GM18505 (cell line): Measurements from ENCODE around the gene GNAT2.

Source experiments
- ATAC-seq: cut with Tn5 transposase; IDR thresholded peaks from one replicate; pipeline ENCODE4 v1.9.1; 2021; ENCODE audit not compliant: unreplicated experiment
- POLR2A ChIP-seq: IDR thresholded peaks from 4 replicates; pipeline ENCODE4 v1.6.1; 2011; ENCODE audit warnings: borderline replicate concordance; ENCODE audit not compliant: insufficient read depth, insufficient read length; ENCODE audit errors: extremely low read depth

Gene GNAT2

GRCh38 chr1:109595531-109595930, 23.9 kb downstream of the GNAT2 start:
- no peak for ATAC-seq
- TF ChIP-seq POLR2A, result no peak

- ATAC-seq, result no peak
- TF ChIP-seq POLR2A, result no peak
These were observed 26.5 kb downstream of the GNAT2 start for GRCh38 chr1:109592916-109593315.

- no peak for ATAC-seq
- no peak for TF ChIP-seq POLR2A
These were observed 29.7 kb downstream of the GNAT2 start for GRCh38 chr1:109589679-109590078.

- no peak for TF ChIP-seq POLR2A
- no peak for ATAC-seq
These were observed 30.2 kb downstream of the GNAT2 start for GRCh38 chr1:109589177-109589576.

GRCh38 chr1:109586055-109586454, 33.4 kb downstream of the GNAT2 start:
- no peak for TF ChIP-seq POLR2A
- no peak for ATAC-seq

DNA sequence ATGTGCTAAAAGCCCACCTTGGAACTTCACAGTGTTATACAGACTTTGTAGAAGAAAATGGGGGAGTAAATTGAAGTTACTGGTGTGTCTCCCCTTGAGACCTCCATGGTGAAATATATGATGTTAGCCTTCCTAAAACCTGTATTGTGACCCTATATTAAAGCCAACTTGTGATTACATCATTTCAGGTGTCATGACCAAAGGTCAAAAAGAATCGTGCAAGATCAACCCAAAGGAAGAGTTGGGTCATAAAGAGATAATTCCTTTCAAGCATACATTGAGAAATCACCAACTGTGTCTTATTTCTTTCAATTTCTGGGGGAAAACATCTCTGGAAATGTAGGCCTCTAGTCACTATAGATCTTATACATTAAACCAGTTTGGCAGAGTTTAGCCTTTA, 34.6 kb downstream of the GNAT2 start:
- no peak for TF ChIP-seq POLR2A
- no peak for ATAC-seq

- no peak for TF ChIP-seq POLR2A
- no peak for ATAC-seq
These were observed 37.4 kb downstream of the GNAT2 start for GRCh38 chr1:109582021-109582420.

DNA sequence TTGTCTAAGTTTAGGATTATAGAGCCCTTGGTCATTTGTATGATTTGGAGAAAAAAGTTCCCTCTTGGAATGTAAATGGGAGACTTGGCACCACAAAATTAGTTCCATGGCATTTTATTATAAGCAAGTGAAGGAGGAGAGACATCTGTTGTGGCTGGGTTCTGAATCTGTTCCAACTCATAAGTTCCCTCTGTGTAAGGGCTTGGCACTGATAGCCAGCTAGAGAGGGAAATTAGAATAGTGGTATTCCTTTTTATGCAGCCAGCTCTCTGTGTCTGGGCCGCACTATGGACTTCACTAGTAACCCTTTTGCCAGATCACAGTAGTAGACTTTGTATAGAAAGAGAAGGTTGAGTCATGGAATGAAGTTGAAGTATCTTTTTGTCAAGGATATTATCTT, 39.9 kb downstream of the GNAT2 start:
- no peak for ATAC-seq
- TF ChIP-seq POLR2A, result no peak

DNA sequence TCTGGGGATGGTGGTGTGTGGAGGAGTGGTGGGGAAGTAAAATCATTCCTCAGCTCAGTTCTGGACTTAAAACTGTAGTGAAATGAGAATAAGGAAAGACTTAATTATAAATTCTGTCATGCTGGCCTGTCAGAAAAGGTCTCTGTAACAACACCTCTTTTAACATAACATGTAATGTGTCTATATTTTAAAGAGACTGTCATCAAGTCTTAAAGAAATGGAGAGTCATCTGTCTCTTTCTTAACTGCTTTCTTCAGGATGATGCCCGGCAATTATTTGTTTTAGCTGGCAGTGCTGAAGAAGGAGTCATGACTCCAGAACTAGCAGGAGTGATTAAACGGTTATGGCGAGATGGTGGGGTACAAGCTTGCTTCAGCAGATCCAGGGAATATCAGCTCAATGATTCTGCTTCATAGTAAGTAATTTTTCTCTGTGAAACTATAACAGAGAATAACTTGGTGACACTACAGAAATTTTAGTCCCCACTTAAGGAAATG, 40.4 kb downstream of the GNAT2 start:
- ATAC-seq, result no peak
- TF ChIP-seq POLR2A, result no peak

DNA sequence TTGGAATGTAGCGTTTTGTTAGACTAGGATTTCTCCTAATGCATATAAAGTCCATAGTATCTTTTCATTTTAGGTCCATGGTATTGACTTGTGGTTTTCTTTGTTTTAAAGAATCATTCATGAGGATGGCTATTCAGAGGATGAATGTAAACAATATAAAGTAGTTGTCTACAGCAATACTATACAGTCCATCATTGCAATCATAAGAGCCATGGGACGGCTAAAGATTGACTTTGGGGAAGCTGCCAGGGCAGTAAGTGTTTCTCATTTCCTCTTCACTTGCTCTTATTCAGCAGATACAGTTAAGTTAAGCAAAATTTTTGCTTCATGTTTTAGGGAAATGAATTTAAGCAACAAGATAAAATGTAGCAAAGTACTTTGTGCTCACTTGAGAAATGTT, 45.6 kb downstream of the GNAT2 start:
- TF ChIP-seq POLR2A, result no peak

GRCh38 chr1:109570414-109570813, 49.0 kb downstream of the GNAT2 start:
- no peak for ATAC-seq
- TF ChIP-seq POLR2A, result no peak

More for the DNA sequence above, 45.6 kb downstream of the GNAT2 start:
- ATAC-seq, result no peak

DNA sequence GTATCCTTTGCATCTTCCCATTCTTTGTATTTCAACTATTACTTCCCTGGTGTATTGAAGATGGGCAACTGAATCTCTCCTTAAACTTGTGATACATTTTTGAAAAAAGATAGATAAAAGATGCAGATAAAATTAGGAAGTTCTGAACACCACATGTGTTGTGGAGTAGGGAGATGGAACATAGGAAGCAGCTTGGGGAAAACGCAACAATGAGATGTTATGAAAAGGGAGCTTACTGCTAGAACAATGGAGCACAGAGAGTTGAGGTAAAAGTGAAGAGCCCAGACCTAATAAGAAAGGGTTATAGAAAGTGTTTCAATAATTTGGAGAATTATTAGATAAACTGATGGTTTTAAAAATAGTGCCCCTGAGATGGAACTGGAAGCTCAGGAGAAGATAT, 50.1 kb downstream of the GNAT2 start:
- no peak for ATAC-seq
- no peak for TF ChIP-seq POLR2A

DNA sequence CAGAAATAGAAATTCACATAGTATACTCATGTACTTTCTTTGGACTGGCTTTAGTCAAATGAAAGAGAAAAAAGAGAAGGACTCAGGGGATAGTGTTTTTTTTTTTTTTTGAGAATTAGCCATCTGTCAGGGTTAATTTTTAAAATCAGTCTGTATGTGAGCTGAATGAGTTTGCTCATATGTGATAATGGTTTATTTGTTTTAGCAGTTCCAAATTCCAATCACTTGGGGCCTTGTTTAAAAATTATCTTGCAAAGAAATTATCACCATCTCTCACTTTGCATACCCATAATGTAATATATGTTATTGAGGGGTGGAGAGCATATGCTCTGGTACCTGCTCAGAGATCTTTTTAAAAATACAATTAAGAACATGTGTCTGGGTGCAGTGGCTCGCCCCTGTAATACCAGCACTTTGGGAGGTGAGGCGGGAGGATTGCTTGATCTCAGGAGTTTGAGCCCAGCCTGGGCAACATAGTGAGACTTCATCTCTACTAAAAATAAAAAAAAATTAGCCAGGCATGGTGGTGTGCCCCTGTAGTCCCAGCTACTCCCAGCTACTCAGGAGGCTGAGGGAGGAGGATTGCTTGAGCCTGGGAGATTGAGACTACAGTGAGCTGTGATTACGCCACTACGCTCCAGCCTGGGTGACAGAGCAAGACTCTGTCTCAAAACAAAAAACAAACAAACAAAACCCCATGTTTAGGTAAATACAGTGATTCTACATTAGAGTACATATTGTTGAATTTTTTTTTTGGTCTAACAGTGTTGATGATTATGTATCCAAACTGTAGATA, 51.3 kb downstream of the GNAT2 start:
- ATAC-seq, result no peak
- no peak for TF ChIP-seq POLR2A

- no peak for ATAC-seq
- no peak for TF ChIP-seq POLR2A
These were observed 52.4 kb downstream of the GNAT2 start for GRCh38 chr1:109566982-109567381.
